Measurements from ENCODE around the gene RNF103. TPM values are rescaled to one million over a fixed set of nuclear protein-coding genes. Genes with fewer than 3 reads are reported as not detected.

Gene RNF103
- total and polyA plus RNA-seq, 2 of the 13 experiments (the other 11 are each of a cell fraction or from before 2014, with no cell fraction given): 19.8 to 21.1 TPM

- TF ChIP-seq DZIP1 (CRISPR knock-in tag; IDR thresholded peaks at IDR 0.05) (no peak), PPARG (CRISPR knock-in tag; conservative IDR thresholded peaks at IDR 0.05) (peak; percentile 20; the same call in 1 of the 2 replicates), ZNF207 (IDR thresholded peaks at IDR 0.05; ENCODE audit: borderline replicate concordance) (no peak), TEAD3 (CRISPR knock-in tag; optimal IDR thresholded peaks at IDR 0.05; ENCODE audit: borderline replicate concordance) (peak; percentile 54), HNRNPK (IDR thresholded peaks at IDR 0.05; ENCODE audit: low read depth, low read length, poor library complexity, severe bottlenecking) (no peak), ARID3A (IDR thresholded peaks at IDR 0.05; ENCODE audit: low read depth, low read length) (peak; percentile 47; the same call in 1 of the 2 replicates), ZNF609 (CRISPR knock-in tag; IDR thresholded peaks at IDR 0.05; ENCODE audit: borderline replicate concordance) (peak; percentile 89; the same call in 1 of the 2 replicates), HMG20B (CRISPR knock-in tag; conservative IDR thresholded peaks at IDR 0.05) (peak; percentile 75; the same call in 1 of the 2 replicates), ERF (CRISPR knock-in tag; IDR thresholded peaks at IDR 0.05) (0 out of 2 replicates have a peak, but pooled peaks have one; percentile 55), TAF1 (CRISPR knock-in tag; IDR thresholded peaks at IDR 0.05) (no peak), TFAP4 (IDR thresholded peaks at IDR 0.05; ENCODE audit: borderline replicate concordance, low read depth) (peak; percentile 89), HBP1 (CRISPR knock-in tag; IDR thresholded peaks at IDR 0.05; ENCODE audit: low read depth) (no peak; the same call in 1 of the 2 replicates), DBP (CRISPR knock-in tag; IDR thresholded peaks at IDR 0.05; ENCODE audit: not compliant biosample characterization) (no peak), ISL2 (CRISPR knock-in tag; IDR thresholded peaks at IDR 0.05) (peak; percentile 98), ZNF556 (CRISPR knock-in tag; IDR thresholded peaks at IDR 0.05; ENCODE audit: borderline replicate concordance) (no peak), HCFC1 (IDR thresholded peaks at IDR 0.05; ENCODE audit: low read depth, low read length) (no peak), MIER3 (CRISPR knock-in tag; IDR thresholded peaks at IDR 0.05; ENCODE audit: borderline replicate concordance) (0 out of 2 replicates have a peak, but pooled peaks have one; percentile 77)
Observed at GRCh38 chr2:86556508-86556907, 67.2 kb downstream of the RNF103 start (continued).

All from HepG2 (cell line).